HepG2 (cell line): ENCODE results near the gene CEP55. TPM values are rescaled to one million over a fixed set of nuclear protein-coding genes. Genes with fewer than 3 reads are reported as not detected.

Source experiments
- ATAC-seq: fragments of 200-7000 bp; cut with Tn5 transposase; 3 replicates; pipeline ENCODE4 v1.9.1; 2020; ENCODE audit warnings: mild to moderate bottlenecking, moderate library complexity
- BruUV-seq: library from RNA; stranded (reverse); fragments of 400-500 nt; replicated peaks from 2 replicates; lab custom pipeline; 2021; lab: Mats Ljungman, UMichigan
- CTCF ChIA-PET: fragments of 300-600 bp; formaldehyde crosslinking; extraction: SDS; loops from one replicate; lab custom pipeline; 2021; ENCODE audit warnings: low total read pairs, inconsistent platforms, low intra/inter-chr PET ratio; lab: Yijun Ruan, JAX
- POLR2A ChIA-PET: fragments of 350-600 bp; sonication (Branson Sonifier 250); formaldehyde crosslinking; loops from one replicate; lab custom pipeline; 2020; ENCODE audit warnings: antibody characterized with exemption, inconsistent platforms; lab: Yijun Ruan, JAX
- DNase-seq: peaks from one replicate; pipeline ENCODE4 v3.0.0-alpha.2; 2015; ENCODE audit warnings: low spot score
- FAIRE-seq: peaks from 3 replicates; lab custom pipeline; 2011; peaks lifted over from hg19 to GRCh38; lab: Jason Lieb, UNC
- H2AFZ ChIP-seq: one replicate; pipeline ENCODE4 v1.6.1; 2011; ENCODE audit warnings: low read length, inconsistent platforms
- H3K27ac ChIP-seq: fragments of 300-600 bp; 3 replicates; pipeline ENCODE4 v1.8.0; 2011; ENCODE audit warnings: mixed run types, mild to moderate bottlenecking, mixed read lengths, low read length, inconsistent platforms; ENCODE audit not compliant: insufficient read depth; ENCODE audit errors: extremely low read length
- H3K27me3 ChIP-seq, 2 experiments: fragments of 200-600 bp in 1 of 2; 2 replicates in 1 of 2; 3 replicates in 1 of 2; pipeline versions ENCODE4 v1.6.0 to v1.8.0; 2011; ENCODE audit warnings: low read length in 2 of 2, mild to moderate bottlenecking in 2 of 2, moderate library complexity in 2 of 2, inconsistent platforms in 1 of 2; ENCODE audit not compliant: insufficient read depth in 2 of 2, control insufficient read depth in 1 of 2
- H3K36me3 ChIP-seq, 2 experiments: fragments of 200-600 bp in 1 of 2; replicated peaks in 1 of 2; 2 replicates in 1 of 2; 3 replicates in 1 of 2; pipeline versions ENCODE4 v1.5.1 to v1.8.0; 2011; ENCODE audit warnings: low read length in 2 of 2, inconsistent platforms in 1 of 2; ENCODE audit not compliant: insufficient read depth in 2 of 2, control insufficient read depth in 1 of 2
- H3K4me1 ChIP-seq: 2 replicates; pipeline ENCODE4 v1.5.1; 2012; ENCODE audit warnings: low read length, inconsistent platforms; ENCODE audit not compliant: insufficient read depth
- H3K4me2 ChIP-seq: 2 replicates; pipeline ENCODE4 v1.6.0; 2011; ENCODE audit warnings: low read depth, low read length, inconsistent platforms
- H3K4me3 ChIP-seq, 3 experiments: fragments of 200-600 bp in 1 of 3; sonication (generic), shearing (Covaris generic) in 1 of 3; replicated peaks in 1 of 3; 2 replicates each; pipeline ENCODE4 v1.5.1; 2011 to 2016; ENCODE audit warnings: low read length in 3 of 3, inconsistent platforms in 2 of 3, low read depth in 2 of 3, mild to moderate bottlenecking in 2 of 3, control low read depth in 1 of 3, mixed read lengths in 1 of 3; ENCODE audit not compliant: insufficient read depth in 1 of 3
- H3K79me2 ChIP-seq: one replicate; pipeline ENCODE4 v1.6.1; 2011; ENCODE audit warnings: low read length, inconsistent platforms; ENCODE audit not compliant: insufficient read depth
- H3K9ac ChIP-seq: 2 replicates; pipeline ENCODE4 v1.6.0; 2011; ENCODE audit warnings: mild to moderate bottlenecking, low read depth, low read length, inconsistent platforms; ENCODE audit not compliant: insufficient read depth
- H3K9me3 ChIP-seq: 2 replicates; pipeline ENCODE4 v1.5.1; 2012; ENCODE audit warnings: mild to moderate bottlenecking, low read length
- H4K20me1 ChIP-seq: 2 replicates; pipeline ENCODE4 v1.6.0; 2011; ENCODE audit warnings: inconsistent platforms, mild to moderate bottlenecking, low read length, moderate library complexity; ENCODE audit not compliant: insufficient read depth
- GLI4 ChIP-seq: sonication (generic); formaldehyde crosslinking; IDR thresholded peaks from 2 replicates; pipeline ENCODE4 v1.5.1; 2020; ENCODE audit warnings: missing genetic modification reagents, mild to moderate bottlenecking, moderate library complexity, borderline replicate concordance
- HNF4A ChIP-seq: sonication (generic); formaldehyde crosslinking; IDR thresholded peaks from 2 replicates; pipeline ENCODE4 v1.4.0; 2020; ENCODE audit warnings: missing genetic modification reagents
- IKZF4 ChIP-seq: sonication (generic); formaldehyde crosslinking; IDR thresholded peaks from 2 replicates; pipeline ENCODE4 v1.5.1; 2020; ENCODE audit warnings: borderline replicate concordance, mild to moderate bottlenecking, low read depth, missing genetic modification reagents; ENCODE audit errors: not compliant biosample characterization
- KAT8 ChIP-seq: IDR thresholded peaks from 2 replicates; pipeline ENCODE4 v1.6.1; 2016; ENCODE audit warnings: missing genetic modification reagents, missing compliant biosample characterization
- KDM4B ChIP-seq: sonication (generic); formaldehyde crosslinking; IDR thresholded peaks from 2 replicates; pipeline ENCODE4 v1.4.0; 2020; ENCODE audit warnings: missing genetic modification reagents
- KMT2A ChIP-seq: sonication (generic); formaldehyde crosslinking; IDR thresholded peaks from 2 replicates; pipeline ENCODE4 v1.4.0; 2020; ENCODE audit warnings: missing genetic modification reagents
- RARG ChIP-seq: sonication (generic); formaldehyde crosslinking; IDR thresholded peaks from 2 replicates; pipeline ENCODE4 v1.4.0; 2020; ENCODE audit warnings: low read depth, mild to moderate bottlenecking, missing genetic modification reagents
- SMARCE1 ChIP-seq: fragments of 450-650 bp; IDR thresholded peaks from 2 replicates; pipeline ENCODE4 v1.6.1; 2017; ENCODE audit warnings: borderline replicate concordance
- ZNF121 ChIP-seq: sonication (generic); formaldehyde crosslinking; IDR thresholded peaks from 2 replicates; pipeline ENCODE4 v1.5.0; 2020; ENCODE audit warnings: mild to moderate bottlenecking, missing genetic modification reagents
- ZNF30 ChIP-seq: sonication (generic); formaldehyde crosslinking; IDR thresholded peaks from 2 replicates; pipeline ENCODE4 v1.5.0; 2020; ENCODE audit warnings: mild to moderate bottlenecking, missing genetic modification reagents
- ZNF75D ChIP-seq: sonication (generic); formaldehyde crosslinking; IDR thresholded peaks from 2 replicates; pipeline ENCODE4 v1.8.1; 2023; ENCODE audit warnings: missing genetic modification reagents, mild to moderate bottlenecking, borderline replicate concordance
- WGBS: methylation state at CpG from one replicate; pipeline ENCODE4 v1.1.6; 2017; ENCODE audit warnings: low lambda C conversion rate; 5-methylcytosine and 5-hydroxymethylcytosine counted together
- in situ Hi-C: cut with HindIII; loops from 2 replicates; pipeline ENCODE4 v1.10.0; 2017; ENCODE audit warnings: low pct_unique_long_range_greater_than_20kb; ENCODE audit not compliant: extremely low pct_ligation_motif_present
- intact Hi-C: fragments of 100-400 bp; cut with micrococcal nuclease; formaldehyde crosslinking; loops from one replicate; pipeline ENCODE4 v1.10.0; 2022; ENCODE audit not compliant: unreplicated experiment
- polyA plus RNA-seq, 8 experiments: library from polyadenylated mRNA; depleted of rRNA in 3 of 8; stranded (reverse) in 7 of 8; unstranded in 1 of 8; fragments of >200 nt; fragmentation: Illumina TruSeq in 4 of 8; extraction: Trizol in 4 of 8; gene quantifications; 2 replicates each; pipeline versions ENCODE4 v1.2.1 to v1.2.3, GENCODE V29; 2011 to 2016; ENCODE audit warnings: low read depth in 4 of 8, missing spikeins in 1 of 8, mixed read lengths in 1 of 8; ENCODE audit not compliant: insufficient read depth in 1 of 8
- total RNA-seq, 5 experiments: library from RNA; depleted of rRNA; stranded (reverse); fragments of >200 nt; fragmentation: Illumina TruSeq; extraction: Trizol; gene quantifications; 2 replicates each; pipeline ENCODE4 v1.2.3, GENCODE V29; 2016; ENCODE audit warnings: low read depth in 1 of 5
- TF ChIP-seq, protein P1 (sequence below): sonication (generic); formaldehyde crosslinking; IDR thresholded peaks from 2 replicates; pipeline ENCODE4 v1.5.0; 2020; ENCODE audit warnings: missing genetic modification reagents

Gene CEP55
- total and polyA plus RNA-seq, 2 of the 13 experiments (the other 11 are each of a cell fraction or from before 2014, with no cell fraction given), result 6.5 to 17.1 TPM

DNA sequence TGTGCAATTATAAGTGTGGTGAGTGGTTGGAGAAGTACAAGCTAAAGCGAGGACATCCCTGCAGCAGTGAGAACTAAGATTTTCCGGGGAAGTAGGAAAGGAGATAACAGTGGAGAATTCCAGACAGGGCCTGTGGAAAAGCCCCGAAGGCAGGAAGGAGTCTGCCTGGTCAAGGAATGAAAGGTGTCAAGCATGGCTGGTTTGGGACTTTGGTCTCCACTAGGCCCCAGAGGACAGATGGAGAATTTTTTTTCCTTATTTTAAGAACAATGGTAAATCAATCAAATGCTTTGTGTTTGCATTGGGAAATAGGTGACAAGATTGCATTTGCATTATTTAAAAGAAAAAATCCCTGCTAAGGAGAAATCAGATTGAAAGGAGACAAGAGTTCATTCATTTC lies 3.2 kb upstream of the CEP55 start:
- Histone ChIP-seq H3K4me1 (peaks cover 35% of the 10 kb centered on the region), H4K20me1 (no peaks in the 10 kb centered on the region), H3K79me2 (peaks cover 1% of the 10 kb centered on the region), H2AFZ (peak overlapping the region; percentile 20), H3K9me3 (no peaks in the 10 kb centered on the region)
- CTCF ChIA-PET, result no interaction called here
- DNase-seq (peak; percentile 6), FAIRE-seq (no peak)
- TF ChIP-seq IKZF4 (CRISPR knock-in tag) (no peak), HNF4A (CRISPR knock-in tag) (peak; percentile 16; the same call in 1 of the 2 replicates), KMT2A (CRISPR knock-in tag) (no peak), GLI4 (CRISPR knock-in tag) (no peak)
- TF ChIP-seq, all 625 proteins: peak for 1
- Histone ChIP-seq H3K9ac (no peak overlapping the region), H3K4me2 (no peak overlapping the region), H3K27ac (no peak overlapping the region), H3K27me3 (peaks cover 0 to 6% of the 10 kb centered on the region in 2 experiments; a peak in 2 of 5 replicates), H3K4me3 (no peak overlapping the region), H3K36me3 (no peaks in the 10 kb centered on the region)
- no peak for ATAC-seq
- intact Hi-C loops (no loop called here), in situ Hi-C loops (no loop called here)
- no TSS peak for BruUV-seq
- WGBS, result 12% methylated on average over 3 of the region's 3 CpGs
- POLR2A ChIA-PET, result no interaction called here

DNA sequence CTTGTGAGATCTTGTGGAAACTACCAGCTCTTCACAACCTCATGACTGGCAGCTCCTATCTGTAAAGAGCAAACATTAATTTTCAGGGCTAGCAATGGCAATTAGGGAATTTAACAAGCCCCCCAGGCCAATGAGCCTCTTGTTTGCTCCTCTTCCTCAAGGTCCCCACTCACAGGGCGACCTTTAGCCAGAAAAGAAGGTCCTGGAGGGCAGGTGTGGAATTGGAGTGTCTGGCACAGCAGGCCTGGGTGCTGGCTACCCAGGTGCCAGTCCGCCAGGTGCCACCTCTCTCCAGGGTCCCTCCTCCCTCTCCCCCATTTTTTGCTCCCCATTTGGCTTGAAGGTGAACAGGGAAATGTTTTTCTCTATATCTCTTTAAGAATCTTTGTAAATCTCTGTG lies 1.9 kb upstream of the CEP55 start:
- no peak for DNase-seq
- H3K27ac ChIP-seq, result no peak overlapping the region
- intact Hi-C loops (no loop called here), in situ Hi-C loops (no loop called here)
- ChIA-PET CTCF (no interaction called here), POLR2A (no interaction called here)
- no peaks in the 10 kb centered on the region; a peak in 2 of 5 replicates for H3K27me3 ChIP-seq
- no TSS peak for BruUV-seq
- H3K4me2 ChIP-seq, result no peak overlapping the region
- no peak overlapping the region for H3K4me3 ChIP-seq
- no peaks in the 10 kb centered on the region for H3K9me3 ChIP-seq
- no peak for TF ChIP-seq ZNF75D (CRISPR knock-in tag)
- TF ChIP-seq, protein P1, sequence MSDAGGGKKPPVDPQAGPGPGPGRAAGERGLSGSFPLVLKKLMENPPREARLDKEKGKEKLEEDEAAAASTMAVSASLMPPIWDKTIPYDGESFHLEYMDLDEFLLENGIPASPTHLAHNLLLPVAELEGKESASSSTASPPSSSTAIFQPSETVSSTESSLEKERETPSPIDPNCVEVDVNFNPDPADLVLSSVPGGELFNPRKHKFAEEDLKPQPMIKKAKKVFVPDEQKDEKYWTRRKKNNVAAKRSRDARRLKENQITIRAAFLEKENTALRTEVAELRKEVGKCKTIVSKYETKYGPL, result no peak
- no peak for TF ChIP-seq ZNF121 (CRISPR knock-in tag)
- TF ChIP-seq ZNF30 (CRISPR knock-in tag), result no peak
- no peak for TF ChIP-seq KAT8 (CRISPR knock-in tag)
- TF ChIP-seq SMARCE1, result no peak
- no peak for TF ChIP-seq KDM4B
- TF ChIP-seq RARG, result no peak
- peaks cover 40% of the 10 kb centered on the region for H3K4me1 ChIP-seq
- peaks cover 1% of the 10 kb centered on the region for H3K79me2 ChIP-seq
- H4K20me1 ChIP-seq, result no peaks in the 10 kb centered on the region
- H3K36me3 ChIP-seq, result no peaks in the 10 kb centered on the region
- no peak for FAIRE-seq
- no peak overlapping the region for H2AFZ ChIP-seq
- 65% methylated on average over 2 of the region's 2 CpGs for WGBS
- ATAC-seq, result no peak
- no peak overlapping the region for H3K9ac ChIP-seq
